OCI-LY3 (cell line): ENCODE data around the gene APCDD1L.

Experiments used
- H2AFZ ChIP-seq: fragments of 200-600, 300-600 bp; shearing (Covaris generic); 2 replicates; pipeline ENCODE4 v1.6.0; 2014; ENCODE audit warnings: antibody characterized with exemption, low read depth, low read length
- H3K27ac ChIP-seq: fragments of 200-600, 300-600 bp; sonication (generic); 2 replicates; pipeline ENCODE4 v1.5.1; 2014; ENCODE audit warnings: mild to moderate bottlenecking, low read length, moderate library complexity, mixed read lengths
- H3K27me3 ChIP-seq: fragments of 200-600, 300-600 bp; sonication (generic); 2 replicates; pipeline ENCODE4 v1.6.1; 2014; ENCODE audit warnings: low read depth, low read length, mixed read lengths
- H3K36me3 ChIP-seq: fragments of 200-600, 300-600 bp; sonication (generic); replicated peaks from 2 replicates; pipeline ENCODE3; 2014; ENCODE audit warnings: low read depth, low read length, mixed read lengths
- H3K4me1 ChIP-seq: fragments of 300-600, 200-600 bp; sonication (generic); 2 replicates; pipeline ENCODE4 v1.6.1; 2014; ENCODE audit warnings: low read length, mixed read lengths
- H3K4me2 ChIP-seq: fragments of 200-600, 300-600 bp; sonication (generic); 2 replicates; pipeline ENCODE4 v1.6.1; 2014; ENCODE audit warnings: low read length, mixed read lengths
- H3K4me3 ChIP-seq: fragments of 300-600, 200-600 bp; sonication (generic); 2 replicates; pipeline ENCODE4 v1.5.1; 2014; ENCODE audit warnings: antibody characterized with exemption, mild to moderate bottlenecking, low read length, moderate library complexity
- H3K79me2 ChIP-seq: fragments of 300-600, 200-600 bp; shearing (Covaris generic); 2 replicates; pipeline ENCODE4 v1.6.1; 2014; ENCODE audit warnings: mild to moderate bottlenecking, low read length, mixed read lengths
- H3K9ac ChIP-seq: fragments of 300-600, 200-600 bp; shearing (Covaris generic); 2 replicates; pipeline ENCODE4 v1.6.0; 2014; ENCODE audit warnings: mild to moderate bottlenecking, low read length, moderate library complexity
- H3K9me3 ChIP-seq: fragments of 200-600, 300-600 bp; shearing (Covaris generic); 2 replicates; pipeline ENCODE4 v1.6.1; 2014; ENCODE audit warnings: low read length, mixed read lengths; ENCODE audit not compliant: insufficient read depth
- H4K20me1 ChIP-seq: fragments of 200-600, 300-600 bp; sonication (generic); 2 replicates; pipeline ENCODE4 v1.6.1; 2016; ENCODE audit warnings: low read length, mixed read lengths; ENCODE audit not compliant: insufficient read depth
- CTCF ChIP-seq: fragments of 200-600, 300-600 bp; sonication (generic); IDR thresholded peaks from 2 replicates; pipeline ENCODE4 v1.5.1; 2014; ENCODE audit warnings: antibody characterized with exemption, low read length, low read depth
- EZH2phosphoT487 ChIP-seq: fragments of 200-600 bp; shearing (Covaris generic); IDR thresholded peaks from 2 replicates; pipeline ENCODE4 v1.6.1; 2018; ENCODE audit warnings: antibody characterized with exemption, mixed run types, low read depth

The APCDD1L gene

GRCh38 chr20:58515233-58516212, at the start of gene APCDD1L:
Gene APCDD1L (minus strand): TSS chr20:58515399. CDS start chr20:58514707, 692 bp downstream.
- H3K27me3 ChIP-seq = peaks cover 15% of the 10 kb centered on the region
- no peak within 1 kb of the TSS for H3K4me3 ChIP-seq
- H3K36me3 ChIP-seq = no peaks in the 10 kb centered on the region
- H3K4me1 ChIP-seq = no peaks in the 10 kb centered on the region
- no peaks in the 10 kb centered on the region for H3K79me2 ChIP-seq
- no peak within 1 kb of the TSS for H3K27ac ChIP-seq
- no peak within 1 kb of the TSS for H2AFZ ChIP-seq
- no peak within 1 kb of the TSS for H3K9ac ChIP-seq
- no peak within 1 kb of the TSS for H3K4me2 ChIP-seq
- H4K20me1 ChIP-seq = no peaks in the 10 kb centered on the region
- TF ChIP-seq EZH2phosphoT487 = no peak
- TF ChIP-seq CTCF = no peak
- H3K9me3 ChIP-seq = no peaks in the 10 kb centered on the region

GRCh38 chr20:58559368-58559729, 44.1 kb upstream of the APCDD1L start:
- Histone ChIP-seq H4K20me1 (no peaks in the 10 kb centered on the region), H3K79me2 (no peaks in the 10 kb centered on the region), H3K4me2 (no peak overlapping the region), H3K4me1 (peaks cover 14% of the 10 kb centered on the region; the same call in 1 of the 2 replicates), H3K36me3 (no peaks in the 10 kb centered on the region), H3K27me3 (peaks cover 50% of the 10 kb centered on the region), H3K4me3 (no peak overlapping the region), H3K9ac (no peak overlapping the region), H2AFZ (no peak overlapping the region), H3K27ac (no peak overlapping the region), H3K9me3 (no peaks in the 10 kb centered on the region)
- TF ChIP-seq EZH2phosphoT487 = no peak
- no peak for TF ChIP-seq CTCF

GRCh38 chr20:58558486-58559367, 43.5 kb upstream of the APCDD1L start:
- H3K27ac ChIP-seq = no peak overlapping the region
- H3K79me2 ChIP-seq = no peaks in the 10 kb centered on the region
- no peaks in the 10 kb centered on the region for H3K9me3 ChIP-seq
- H2AFZ ChIP-seq = no peak overlapping the region
- no peak overlapping the region for H3K4me3 ChIP-seq
- H3K36me3 ChIP-seq = no peaks in the 10 kb centered on the region
- TF ChIP-seq EZH2phosphoT487 (no peak), CTCF (no peak)
- H3K27me3 ChIP-seq = peaks cover 57% of the 10 kb centered on the region
- H3K9ac ChIP-seq = no peak overlapping the region
- no peak overlapping the region for H3K4me2 ChIP-seq
- H3K4me1 ChIP-seq = peaks cover 14% of the 10 kb centered on the region; the same call in 1 of the 2 replicates
- H4K20me1 ChIP-seq = no peaks in the 10 kb centered on the region
